ENCODE data around the gene SNAPIN.

The SNAPIN gene, protein sequence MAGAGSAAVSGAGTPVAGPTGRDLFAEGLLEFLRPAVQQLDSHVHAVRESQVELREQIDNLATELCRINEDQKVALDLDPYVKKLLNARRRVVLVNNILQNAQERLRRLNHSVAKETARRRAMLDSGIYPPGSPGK

DNA sequence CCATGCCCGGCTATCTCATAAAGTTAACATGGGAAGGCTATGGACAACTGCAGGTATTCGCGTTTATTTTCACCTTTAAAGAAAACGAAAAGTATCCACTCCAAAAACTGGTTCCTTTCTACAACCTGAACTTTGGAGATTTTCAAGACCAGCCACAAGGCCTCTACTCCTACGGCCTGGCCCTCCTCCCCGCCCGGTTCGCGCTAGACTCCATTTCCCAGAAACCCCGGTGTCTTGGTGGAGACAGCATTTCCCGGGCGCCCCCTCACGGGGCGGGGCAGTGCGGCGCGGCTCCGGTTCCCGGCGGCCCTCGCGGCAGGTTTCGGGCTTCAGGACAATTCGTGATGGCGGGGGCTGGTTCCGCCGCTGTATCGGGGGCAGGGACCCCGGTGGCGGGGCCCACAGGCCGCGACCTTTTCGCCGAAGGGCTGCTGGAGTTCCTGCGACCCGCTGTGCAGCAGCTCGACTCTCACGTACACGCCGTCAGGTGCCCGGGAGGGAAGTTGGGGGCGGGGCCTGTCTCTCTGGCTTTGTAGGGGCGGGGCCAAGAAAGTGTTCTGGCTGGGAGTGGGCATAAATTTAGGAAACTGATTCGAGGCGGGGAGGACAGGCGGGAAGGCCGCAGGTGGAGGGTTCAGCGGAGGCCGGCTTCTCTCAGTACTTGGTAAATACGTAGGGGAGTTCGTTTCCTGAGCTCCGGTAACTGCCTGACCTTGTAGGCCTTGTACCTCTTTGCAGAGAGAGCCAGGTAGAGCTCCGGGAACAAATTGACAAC lies at the start of gene SNAPIN:
Gene SNAPIN (plus strand): TSS at position 304 of the 775 bp plus-strand sequence. CDS start 41 bp downstream, at position 345.
- peak within 1 kb of the TSS; percentile 85 for H3K9ac ChIP-seq (ENCODE audit: low read depth, low read length)
- no peaks in the 10 kb centered on the region for H3K9me3 ChIP-seq (ENCODE audit: control insufficient read depth, insufficient read depth, low read length)
- no peaks in the 10 kb centered on the region for H3K4me1 ChIP-seq (ENCODE audit: insufficient read depth, low read length)
- peaks cover 20% of the 10 kb centered on the region for H3K36me3 ChIP-seq (ENCODE audit: insufficient read depth, low read length)

DNA sequence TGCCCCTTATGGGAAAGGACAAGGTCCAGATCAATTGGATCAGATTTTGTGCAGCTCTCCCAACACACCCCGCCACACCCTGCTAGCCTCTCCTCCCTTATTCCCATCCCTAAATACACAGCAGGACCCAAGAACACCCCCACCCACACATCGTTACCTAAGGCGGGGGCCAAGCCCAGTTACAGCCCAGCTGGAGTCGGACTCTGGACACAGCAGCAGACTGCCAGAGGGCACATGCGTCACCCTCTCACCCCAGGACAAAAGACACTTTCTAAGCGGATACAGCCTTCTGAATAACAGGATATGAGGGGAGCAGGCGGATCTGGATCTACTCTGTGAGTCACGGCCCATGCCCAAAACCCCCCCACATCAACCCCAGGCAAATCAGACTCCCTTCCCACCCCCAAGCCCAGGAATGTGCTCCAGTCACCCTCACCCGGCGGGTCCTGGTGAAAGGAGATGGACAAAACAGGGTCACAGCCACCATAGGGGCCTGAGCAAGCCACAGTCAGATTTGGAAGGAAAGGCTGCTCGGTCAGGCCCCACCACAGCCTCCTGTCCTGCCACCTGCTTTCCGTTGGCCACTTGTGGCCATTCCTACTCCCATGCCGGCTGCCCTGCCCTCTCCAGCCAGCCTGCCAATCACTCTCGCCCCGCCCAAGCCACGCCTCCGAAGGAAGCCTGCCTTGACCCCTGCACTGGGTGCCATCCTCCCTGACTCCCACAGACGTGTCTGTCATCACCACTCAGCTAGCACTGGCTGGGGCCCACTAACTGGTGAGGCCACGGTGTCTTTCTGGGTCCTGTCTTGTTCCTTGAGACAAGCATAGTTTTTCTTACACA lies 49.5 kb upstream of the SNAPIN start:
- no peaks in the 10 kb centered on the region for H3K9me3 ChIP-seq (ENCODE audit: control insufficient read depth, insufficient read depth, low read length)
- H3K4me1 ChIP-seq (ENCODE audit: insufficient read depth, low read length): peaks cover 31% of the 10 kb centered on the region
- no peaks in the 10 kb centered on the region for H3K36me3 ChIP-seq (ENCODE audit: insufficient read depth, low read length)
- H3K9ac ChIP-seq (ENCODE audit: low read depth, low read length): peak overlapping the region; percentile 46; the same call in 1 of the 2 replicates

DNA sequence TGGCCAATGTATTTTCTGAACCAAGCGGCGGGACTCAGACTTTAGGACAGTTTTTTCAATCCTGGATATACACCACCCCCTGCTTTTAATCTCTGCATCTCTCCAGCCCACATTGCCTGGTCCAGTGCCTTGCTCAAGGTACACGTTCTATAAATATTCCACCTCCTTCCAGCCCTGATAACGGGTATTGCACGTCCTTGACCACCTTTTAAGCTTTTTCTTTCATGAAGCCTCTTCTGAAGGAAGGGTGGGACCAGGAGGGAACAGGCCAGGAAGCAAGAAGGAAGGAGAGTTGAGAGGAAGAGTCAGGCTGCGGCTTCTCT lies 49.0 kb upstream of the SNAPIN start:
- Histone ChIP-seq H3K36me3 (ENCODE audit: insufficient read depth, low read length) (no peaks in the 10 kb centered on the region), H3K4me1 (ENCODE audit: insufficient read depth, low read length) (peaks cover 31% of the 10 kb centered on the region), H3K9ac (ENCODE audit: low read depth, low read length) (peak overlapping the region; percentile 46; the same call in 1 of the 2 replicates), H3K9me3 (ENCODE audit: control insufficient read depth, insufficient read depth, low read length) (no peaks in the 10 kb centered on the region)

DNA sequence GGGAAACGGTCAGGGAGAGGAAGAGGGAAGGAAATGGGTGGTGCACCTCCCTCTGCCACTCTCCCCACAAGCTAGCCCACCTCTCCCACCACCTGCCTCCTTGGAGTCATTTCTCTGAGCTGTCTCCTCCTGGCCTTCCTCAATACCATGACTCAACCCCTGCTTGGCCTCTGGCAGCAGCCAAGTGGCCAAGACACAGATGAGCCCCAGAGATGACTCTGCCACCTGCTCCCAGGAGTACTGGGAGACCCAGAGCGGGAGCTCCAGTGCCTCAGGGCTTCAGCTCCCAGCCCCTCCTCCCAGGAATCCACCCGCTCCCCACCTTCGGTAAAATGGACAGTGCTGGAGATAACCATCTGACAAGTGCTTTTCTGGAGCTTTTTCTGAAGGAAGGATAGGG lies 48.2 kb upstream of the SNAPIN start:
- no peaks in the 10 kb centered on the region for H3K36me3 ChIP-seq (ENCODE audit: insufficient read depth, low read length)
- H3K4me1 ChIP-seq (ENCODE audit: insufficient read depth, low read length): peaks cover 31% of the 10 kb centered on the region
- no peak overlapping the region for H3K9ac ChIP-seq (ENCODE audit: low read depth, low read length)
- no peaks in the 10 kb centered on the region for H3K9me3 ChIP-seq (ENCODE audit: control insufficient read depth, insufficient read depth, low read length)

DNA sequence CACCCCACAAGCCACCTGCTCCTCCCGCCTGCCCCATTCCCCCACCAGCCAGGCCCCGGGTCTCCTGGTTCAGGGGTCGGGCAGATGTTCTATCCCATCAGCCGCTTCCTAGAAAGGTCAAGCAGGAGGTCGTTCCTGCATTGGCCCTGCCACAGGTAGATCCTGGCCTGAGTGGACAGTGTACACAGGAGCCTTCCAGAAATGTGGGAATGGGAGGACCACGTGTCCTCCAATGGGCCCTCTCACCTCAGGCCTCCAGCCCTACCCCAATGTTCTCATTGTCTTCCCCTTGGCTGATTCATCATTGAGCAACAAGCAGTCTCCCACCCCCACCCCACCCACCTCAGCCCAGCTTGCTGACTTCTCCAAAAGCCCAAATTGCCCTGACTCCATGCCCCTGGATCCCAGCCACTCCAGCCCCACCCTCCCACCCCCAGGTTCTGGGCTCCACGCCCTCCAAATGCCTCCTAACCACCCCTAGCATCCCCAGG lies 47.6 kb upstream of the SNAPIN start:
- Histone ChIP-seq H3K9me3 (ENCODE audit: control insufficient read depth, insufficient read depth, low read length) (no peaks in the 10 kb centered on the region), H3K36me3 (ENCODE audit: insufficient read depth, low read length) (no peaks in the 10 kb centered on the region), H3K4me1 (ENCODE audit: insufficient read depth, low read length) (peaks cover 35% of the 10 kb centered on the region), H3K9ac (ENCODE audit: low read depth, low read length) (no peak overlapping the region)

DNA sequence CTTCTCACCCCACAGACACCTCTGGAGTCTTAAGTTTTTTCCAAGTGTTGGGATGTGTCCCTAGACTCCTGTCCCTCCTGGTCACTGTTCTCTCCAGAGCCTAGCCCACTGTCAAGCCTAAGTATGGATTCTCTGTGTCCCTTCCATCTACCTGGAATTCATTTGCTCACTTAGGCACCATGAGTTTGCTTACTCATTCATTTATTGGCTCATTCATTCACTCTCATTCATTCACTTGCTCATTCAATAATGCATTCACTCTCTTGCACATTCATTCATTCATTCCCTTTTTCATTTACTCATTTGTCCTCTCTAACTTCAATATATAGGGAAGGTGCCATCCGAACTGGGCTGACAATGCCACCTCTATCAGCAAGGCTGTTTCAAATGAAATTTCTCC lies 47.1 kb upstream of the SNAPIN start:
- H3K9ac ChIP-seq (ENCODE audit: low read depth, low read length): peak overlapping the region; percentile 58; the same call in 1 of the 2 replicates
- H3K4me1 ChIP-seq (ENCODE audit: insufficient read depth, low read length): peaks cover 39% of the 10 kb centered on the region
- H3K9me3 ChIP-seq (ENCODE audit: control insufficient read depth, insufficient read depth, low read length): no peaks in the 10 kb centered on the region
- no peaks in the 10 kb centered on the region for H3K36me3 ChIP-seq (ENCODE audit: insufficient read depth, low read length)

DNA sequence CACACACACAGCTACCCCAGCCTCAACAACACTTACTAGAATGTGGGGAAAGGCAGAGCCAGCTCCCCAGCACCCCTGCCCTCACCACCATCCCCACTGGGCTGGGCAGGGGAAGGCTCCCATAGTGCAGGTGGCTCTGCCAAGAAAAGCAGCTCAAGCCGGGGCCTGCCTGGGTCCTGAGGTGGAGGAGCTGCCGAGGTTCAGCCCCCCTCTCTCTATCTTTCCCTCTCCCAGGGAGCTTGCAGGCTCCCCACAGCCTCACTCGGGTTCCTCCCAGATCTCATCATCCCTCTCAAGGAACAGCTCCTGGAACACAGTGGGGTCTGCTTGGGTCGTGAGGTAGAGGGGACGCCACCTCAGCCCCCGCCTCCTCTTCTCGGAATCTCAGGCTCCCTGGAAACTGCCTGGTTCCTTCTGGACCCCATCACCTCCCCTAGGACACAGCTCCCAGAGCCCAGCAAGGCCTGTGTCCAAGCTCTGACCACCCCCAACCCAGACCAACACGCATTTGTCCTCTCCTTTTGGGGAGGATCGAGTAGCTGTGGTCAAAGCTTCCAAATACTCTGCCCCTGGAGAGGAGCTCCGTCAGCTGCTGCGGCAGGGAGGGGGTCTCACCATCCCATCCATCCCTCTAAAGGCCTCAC lies 46.3 kb upstream of the SNAPIN start:
- Histone ChIP-seq H3K4me1 (ENCODE audit: insufficient read depth, low read length) (peaks cover 42% of the 10 kb centered on the region), H3K9ac (ENCODE audit: low read depth, low read length) (peak overlapping the region; percentile 58; the same call in 1 of the 2 replicates), H3K36me3 (ENCODE audit: insufficient read depth, low read length) (no peaks in the 10 kb centered on the region), H3K9me3 (ENCODE audit: control insufficient read depth, insufficient read depth, low read length) (no peaks in the 10 kb centered on the region)

DNA sequence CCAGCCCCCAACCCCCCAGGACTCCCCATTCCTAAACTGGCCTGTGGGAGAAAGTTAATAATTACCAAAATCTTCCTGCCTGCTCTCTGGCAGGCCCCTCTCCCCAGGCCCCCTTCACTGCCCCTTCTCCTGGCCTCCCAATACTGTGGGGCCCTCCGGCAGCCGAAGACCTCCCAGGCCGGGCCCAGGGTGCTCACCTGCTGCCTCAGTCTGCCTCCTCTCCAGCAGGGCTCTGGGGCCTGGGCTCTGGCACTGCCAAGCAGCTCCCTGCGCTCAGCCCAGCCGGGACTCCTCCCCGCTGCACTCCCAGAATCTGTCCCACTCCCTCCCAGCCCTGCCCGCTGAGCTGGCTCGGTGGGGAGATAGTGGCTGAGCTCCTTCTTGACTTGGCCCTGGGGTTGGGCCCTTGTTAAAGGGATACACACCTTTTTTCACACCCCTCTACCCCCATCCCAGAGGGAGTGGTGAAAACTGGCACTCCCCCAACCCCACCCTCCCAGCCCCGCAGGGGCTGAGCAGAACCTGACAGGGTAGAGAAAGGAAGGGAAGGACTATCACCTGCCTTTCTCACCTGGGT lies 45.7 kb upstream of the SNAPIN start, which contains the start of gene S100A16:
Gene S100A16 (minus strand): TSS at position 383 of the 577 bp plus-strand sequence. CDS start 4,986 bp downstream, outside the sequence.
- Histone ChIP-seq H3K9me3 (ENCODE audit: control insufficient read depth, insufficient read depth, low read length) (no peaks in the 10 kb centered on the region), H3K4me1 (ENCODE audit: insufficient read depth, low read length) (peaks cover 37% of the 10 kb centered on the region), H3K9ac (ENCODE audit: low read depth, low read length) (peak within 1 kb of the TSS; percentile 58; the same call in 1 of the 2 replicates), H3K36me3 (ENCODE audit: insufficient read depth, low read length) (no peaks in the 10 kb centered on the region)

DNA sequence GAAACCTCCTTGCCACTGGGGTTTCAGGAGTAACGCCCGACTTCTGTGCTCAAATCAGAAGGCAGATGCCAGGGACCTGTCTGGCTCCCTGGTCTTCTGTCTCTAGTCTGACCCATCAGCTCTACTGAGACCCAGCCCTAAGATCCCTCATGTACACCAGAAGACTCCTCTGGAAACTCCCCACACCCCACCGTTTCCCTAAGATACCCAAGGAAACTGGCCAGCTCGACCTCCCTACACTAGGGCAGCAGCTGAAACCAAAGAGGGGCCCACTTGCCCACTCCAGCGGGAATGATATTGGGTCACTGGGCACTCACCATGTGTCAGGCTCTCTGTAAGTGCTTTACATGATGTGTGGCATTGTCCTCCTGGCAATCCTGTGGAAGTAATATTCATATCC lies 45.1 kb upstream of the SNAPIN start:
- Histone ChIP-seq H3K9ac (ENCODE audit: low read depth, low read length) (0 out of 2 replicates have a peak overlapping the region, but pooled peaks have one; percentile 58), H3K4me1 (ENCODE audit: insufficient read depth, low read length) (peaks cover 34% of the 10 kb centered on the region), H3K9me3 (ENCODE audit: control insufficient read depth, insufficient read depth, low read length) (no peaks in the 10 kb centered on the region), H3K36me3 (ENCODE audit: insufficient read depth, low read length) (no peaks in the 10 kb centered on the region)

DNA sequence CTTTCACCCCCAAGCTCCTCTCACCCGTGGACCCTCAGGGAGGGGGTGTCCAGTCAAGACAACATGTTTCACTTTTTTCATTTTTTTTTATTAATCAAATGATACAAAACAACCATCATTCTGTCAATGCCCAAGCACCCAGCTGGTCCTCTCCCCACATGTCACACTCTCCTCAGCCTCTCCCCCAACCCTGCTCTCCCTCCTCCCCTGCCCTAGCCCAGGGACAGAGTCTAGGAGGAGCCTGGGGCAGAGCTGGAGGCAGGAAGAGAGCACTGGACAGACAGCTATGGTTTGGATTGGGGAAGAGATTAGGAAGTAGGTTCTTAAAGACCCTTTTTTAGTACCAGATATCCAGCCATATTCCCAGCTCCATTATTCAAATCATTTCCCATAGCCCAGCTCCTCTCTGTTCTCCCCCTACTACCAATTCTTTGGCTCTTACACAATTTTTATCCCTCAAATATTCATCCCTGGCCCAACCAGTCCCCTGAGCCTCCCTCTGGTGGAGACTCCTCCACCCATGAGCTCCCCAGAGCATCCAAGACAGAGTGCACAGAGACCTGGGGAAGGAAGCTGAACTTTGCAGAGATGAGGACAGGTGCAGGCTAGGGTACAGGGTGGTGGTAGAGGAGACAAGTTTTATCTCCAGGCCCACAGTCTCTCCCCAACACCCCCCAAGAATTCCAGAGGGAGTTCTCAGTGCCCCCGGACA lies 44.2 kb upstream of the SNAPIN start:
- no peaks in the 10 kb centered on the region; the same call in 1 of the 2 replicates for H3K36me3 ChIP-seq (ENCODE audit: insufficient read depth, low read length)
- no peaks in the 10 kb centered on the region for H3K9me3 ChIP-seq (ENCODE audit: control insufficient read depth, insufficient read depth, low read length)
- peaks cover 33% of the 10 kb centered on the region for H3K4me1 ChIP-seq (ENCODE audit: insufficient read depth, low read length)
- H3K9ac ChIP-seq (ENCODE audit: low read depth, low read length): no peak overlapping the region

DNA sequence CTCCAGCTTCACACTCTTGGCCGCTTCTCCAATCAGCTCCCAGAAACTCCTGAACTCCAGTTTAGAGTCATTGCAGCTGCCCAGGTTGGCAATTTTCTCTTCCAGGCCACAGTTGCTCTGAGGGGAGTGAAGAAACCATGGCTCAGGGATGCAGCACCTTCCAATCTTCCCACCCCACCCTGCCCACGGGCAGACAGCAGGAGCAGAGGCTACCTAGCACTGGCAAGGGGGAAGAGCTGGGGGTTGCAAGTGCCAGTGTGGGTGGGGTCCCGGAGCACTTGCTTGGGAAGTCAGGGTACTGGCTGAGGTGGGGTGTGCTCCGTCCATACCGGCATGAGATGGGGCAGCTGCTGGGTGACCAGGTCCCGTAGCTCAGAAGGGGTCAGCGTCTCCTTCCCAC lies 43.6 kb upstream of the SNAPIN start:
- Histone ChIP-seq H3K36me3 (ENCODE audit: insufficient read depth, low read length) (no peaks in the 10 kb centered on the region; the same call in 1 of the 2 replicates), H3K4me1 (ENCODE audit: insufficient read depth, low read length) (peaks cover 27% of the 10 kb centered on the region), H3K9ac (ENCODE audit: low read depth, low read length) (no peak overlapping the region), H3K9me3 (ENCODE audit: control insufficient read depth, insufficient read depth, low read length) (no peaks in the 10 kb centered on the region)

DNA sequence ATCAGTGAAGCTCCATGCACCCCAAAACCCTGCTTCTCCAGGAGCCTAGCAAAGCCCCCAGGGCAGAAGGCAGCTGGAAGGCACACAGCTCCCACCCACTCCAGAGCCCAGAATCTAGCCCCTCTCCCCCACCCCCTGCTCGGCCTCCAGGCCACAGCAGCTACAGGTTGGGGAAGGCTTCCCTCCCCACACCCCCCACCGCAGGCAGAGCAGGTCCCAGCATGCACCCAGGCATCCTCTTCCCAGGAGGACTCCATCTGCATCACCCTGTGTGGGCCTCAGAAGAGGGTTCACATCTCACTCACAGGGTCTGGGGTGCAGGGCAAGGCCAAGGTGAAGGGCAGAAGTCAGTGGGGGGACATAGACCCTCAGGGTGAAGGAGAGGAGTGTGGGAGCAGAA lies 43.1 kb upstream of the SNAPIN start:
- Histone ChIP-seq H3K4me1 (ENCODE audit: insufficient read depth, low read length) (peaks cover 22% of the 10 kb centered on the region; the same call in 1 of the 2 replicates), H3K9me3 (ENCODE audit: control insufficient read depth, insufficient read depth, low read length) (no peaks in the 10 kb centered on the region), H3K9ac (ENCODE audit: low read depth, low read length) (no peak overlapping the region), H3K36me3 (ENCODE audit: insufficient read depth, low read length) (no peaks in the 10 kb centered on the region; the same call in 1 of the 2 replicates)

Data from ES-I3 (cell line).